Spleen (tissue), 11 donors: ENCODE results near the gene DPYSL3. TPM values are rescaled to one million over a fixed set of nuclear protein-coding genes. Genes with fewer than 3 reads are reported as not detected.

Experiments used
- DNase-seq: peaks from one replicate; pipeline ENCODE4 v3.0.0-alpha.2; 2020
- H3K27ac ChIP-seq, 8 donors: fragments of 200-600 bp; sonication (generic) in 7 of 8; 1 replicate in 4 of 8; 2 replicates in 4 of 8; pipeline versions ENCODE4 v1.5.0 to v1.8.0; 2016 to 2021; ENCODE audit warnings: inconsistent platforms in 4 of 8, mild to moderate bottlenecking in 4 of 8, moderate library complexity in 1 of 8
- H3K27me3 ChIP-seq, 7 donors: fragments of 200-600 bp; sonication (generic) in 6 of 7; replicated peaks in 1 of 7; 1 replicate in 4 of 7; 2 replicates in 3 of 7; pipeline versions ENCODE4 v1.5.0 to v1.8.0; 2016 to 2021; ENCODE audit warnings: inconsistent platforms in 3 of 7, mild to moderate bottlenecking in 1 of 7
- H3K36me3 ChIP-seq, 6 donors: fragments of 200-600 bp; sonication (generic) in 5 of 6; 1 replicate in 4 of 6; 2 replicates in 2 of 6; pipeline versions ENCODE4 v1.5.0 to v1.8.0; 2016 to 2021; ENCODE audit warnings: inconsistent platforms in 2 of 6
- H3K4me1 ChIP-seq, 6 donors: fragments of 200-600 bp; sonication (generic) in 5 of 6; 1 replicate in 3 of 6; 2 replicates in 3 of 6; pipeline versions ENCODE4 v1.5.0 to v1.8.0; 2016 to 2021; ENCODE audit warnings: inconsistent platforms in 3 of 6
- H3K4me3 ChIP-seq, 8 donors: fragments of 200-600 bp; sonication (generic) in 7 of 8; 1 replicate in 4 of 8; 2 replicates in 4 of 8; pipeline versions ENCODE4 v1.5.0 to v1.8.0; 2016 to 2021; ENCODE audit warnings: inconsistent platforms in 4 of 8, mild to moderate bottlenecking in 4 of 8, moderate library complexity in 2 of 8
- H3K9me3 ChIP-seq, 8 donors: fragments of 200-600 bp; sonication (generic) in 7 of 8; 1 replicate in 4 of 8; 2 replicates in 4 of 8; pipeline versions ENCODE4 v1.5.0 to v1.8.0; 2016 to 2021; ENCODE audit warnings: inconsistent platforms in 4 of 8
- CTCF ChIP-seq, 11 experiments: fragments of 200-600 bp in 7 of 11; fragments of 450-650 bp in 4 of 11; sonication (generic) in 4 of 11; IDR thresholded peaks in 8 of 11; conservative IDR thresholded peaks in 3 of 11; 1 replicate in 7 of 11; 2 replicates in 4 of 11; pipeline versions ENCODE4 v1.4.0 to v1.8.0; 2016 to 2021; ENCODE audit warnings: antibody characterized with exemption in 11 of 11, inconsistent platforms in 4 of 11, mild to moderate bottlenecking in 1 of 11
- POLR2A ChIP-seq, 3 donors: fragments of 450-650 bp; IDR thresholded peaks; one replicate each; pipeline ENCODE4 v1.5.1; 2017; ENCODE audit warnings: antibody characterized with exemption in 3 of 3, mild to moderate bottlenecking in 1 of 3
- POLR2AphosphoS5 ChIP-seq, 3 donors: sonication (generic); formaldehyde crosslinking; IDR thresholded peaks; one replicate each; pipeline ENCODE4 v1.5.1; 2017; ENCODE audit warnings: antibody characterized with exemption in 3 of 3
- WGBS, 5 donors: extraction: QIAGEN DNeasy Blood & Tissue Kit in 3 of 5; methylation state at CpG; one replicate each; pipeline versions ENCODE4 v1.1.5 to v1.1.7; 2013 to 2018; 5-methylcytosine and 5-hydroxymethylcytosine counted together
- intact Hi-C: fragments of 100-400 bp; cut with DNase I; formaldehyde crosslinking; loops from one replicate; pipeline ENCODE4 v1.15.0; 2023; ENCODE audit warnings: low total_unique reads
- polyA plus RNA-seq, 3 donors: library from polyadenylated mRNA; stranded (reverse); fragments of 200-250 nt; gene quantifications; one replicate each; pipeline ENCODE4 v1.2.1, GENCODE V29; 2013
- total RNA-seq, 7 donors: library from RNA; depleted of rRNA in 3 of 7; stranded (reverse); fragments of >200 nt in 3 of 7; fragmentation: NEBNext Ultra II Directional in 4 of 7; extraction: Animal tissue kit (Norgen Biotek cat#: 25700) in 4 of 7; gene quantifications; one replicate each; pipeline versions ENCODE4 v1.1.0 to v1.2.1, GENCODE V29; 2016 to 2021
- donor health status: healthy with polysubstance abuse.
- donor health status: DM: no; HTN: no; CAD: no; lungs with moderate emphysema.
- donor health status: DM: no; HTN: no; CAD: no.
- donor health status: Bipolar disorder and iron deficiency.
- donor health status: healthy.
- donor health status: DM: no; HTN: no; CAD: no.
- donor health status: DM: yes; HTN: yes; CAD: no.

The DPYSL3 gene
- total and polyA plus RNA-seq, 10 donors: 10.0 to 58.2 (median 40.4) TPM

DNA sequence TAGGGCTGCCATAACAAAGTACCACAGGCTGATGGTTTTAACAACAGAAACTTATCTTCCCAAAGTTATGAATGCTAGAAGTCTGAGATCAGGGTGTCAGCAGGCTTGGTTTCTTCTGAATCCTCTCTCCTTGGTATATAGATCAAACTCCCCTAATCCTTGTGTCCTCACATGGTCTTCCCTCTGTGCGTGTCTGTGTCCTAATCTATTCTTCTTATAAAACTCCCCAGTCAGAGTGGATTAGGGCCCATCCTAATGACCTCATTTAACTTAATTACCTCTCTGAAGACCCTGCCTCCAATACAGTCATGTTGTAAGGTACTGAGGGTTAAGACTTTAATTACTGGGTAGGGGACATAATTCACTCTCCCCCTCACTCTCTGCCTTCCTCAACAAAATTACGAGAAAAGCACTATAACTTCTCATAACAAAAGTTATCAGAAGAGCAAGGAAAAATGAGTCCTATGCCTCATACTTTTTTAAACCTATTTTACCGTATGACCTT is 68.6 kb downstream of the DPYSL3 start:
- Histone ChIP-seq H3K9me3 (no peaks in the 10 kb centered on the region), H3K36me3 (no peaks in the 10 kb centered on the region), H3K27ac (no peak overlapping the region), H3K27me3 (no peaks in the 10 kb centered on the region), H3K4me3 (no peak overlapping the region), H3K4me1 (peaks cover 0 to 16% (median 5%) of the 10 kb centered on the region in 6 donors)
- no peak for DNase-seq
- TF ChIP-seq CTCF (IDR thresholded peaks at IDR 0.05 in 8 of 11, conservative IDR thresholded peaks at IDR 0.05 in 3 of 11) (no peak), POLR2AphosphoS5 (IDR thresholded peaks at IDR 0.05) (no peak), POLR2A (IDR thresholded peaks at IDR 0.05) (no peak)
- 91 to 98% (median 92%) methylated on average over 3 of the region's 3 CpGs for WGBS, 5 donors
- intact Hi-C loops: no loop called here

GRCh38 chr5:147439254-147439653 is 70.6 kb downstream of the DPYSL3 start:
- H3K27me3 ChIP-seq: no peaks in the 10 kb centered on the region
- H3K4me1 ChIP-seq: peaks cover 0 to 16% (median 7%) of the 10 kb centered on the region in 6 donors
- H3K27ac ChIP-seq: no peak overlapping the region
- TF ChIP-seq CTCF (IDR thresholded peaks at IDR 0.05 in 8 of 11, conservative IDR thresholded peaks at IDR 0.05 in 3 of 11) (no peak), POLR2A (IDR thresholded peaks at IDR 0.05) (no peak), POLR2AphosphoS5 (IDR thresholded peaks at IDR 0.05) (no peak)
- WGBS, 5 donors: 80 to 89% (median 85%) methylated on average over 2 of the region's 2 CpGs
- H3K36me3 ChIP-seq: no peaks in the 10 kb centered on the region
- H3K4me3 ChIP-seq: no peak overlapping the region
- no peaks in the 10 kb centered on the region for H3K9me3 ChIP-seq
- intact Hi-C loops: no loop called here
- no peak for DNase-seq

- no peak for TF ChIP-seq POLR2AphosphoS5 (IDR thresholded peaks at IDR 0.05)
- no peak for TF ChIP-seq CTCF (IDR thresholded peaks at IDR 0.05 in 8 of 11, conservative IDR thresholded peaks at IDR 0.05 in 3 of 11)
- TF ChIP-seq POLR2A (IDR thresholded peaks at IDR 0.05): no peak
- H3K4me1 ChIP-seq: peaks cover 0 to 16% (median 7%) of the 10 kb centered on the region in 6 donors
- intact Hi-C loops: no loop called here
- H3K27ac ChIP-seq: no peak overlapping the region
- no peaks in the 10 kb centered on the region for H3K27me3 ChIP-seq
- no peak overlapping the region for H3K4me3 ChIP-seq
- no peaks in the 10 kb centered on the region for H3K36me3 ChIP-seq
- no peak for DNase-seq
- WGBS, 5 donors: 56 to 65% (median 60%) methylated on average over 6 of the region's 6 CpGs
- H3K9me3 ChIP-seq: no peaks in the 10 kb centered on the region
Observed at GRCh38 chr5:147437161-147437596, 72.7 kb downstream of the DPYSL3 start.

DNA sequence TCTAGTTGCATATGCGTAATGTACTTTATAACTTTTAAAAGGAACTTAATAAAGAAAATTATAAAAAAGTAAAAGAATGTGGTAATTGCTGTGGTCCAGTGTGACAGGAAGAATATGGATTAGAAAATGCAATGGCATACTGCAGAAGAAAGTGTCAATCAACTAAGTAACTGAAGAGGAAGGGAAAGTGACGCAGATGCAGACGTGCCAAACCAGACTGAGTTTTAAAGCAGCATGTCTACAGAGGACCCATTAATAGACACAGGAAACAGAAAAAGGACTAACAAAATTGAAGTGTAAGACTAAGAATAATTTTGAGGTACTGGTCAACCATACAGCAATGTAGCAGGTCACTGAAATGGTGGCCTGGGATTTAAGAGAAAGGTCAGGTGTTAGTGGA is 73.3 kb downstream of the DPYSL3 start:
- H3K27ac ChIP-seq: no peak overlapping the region
- H3K27me3 ChIP-seq: no peaks in the 10 kb centered on the region
- 44 to 71% (median 66%) methylated on average over 3 of the region's 3 CpGs for WGBS, 5 donors
- H3K36me3 ChIP-seq: no peaks in the 10 kb centered on the region
- H3K9me3 ChIP-seq: no peaks in the 10 kb centered on the region
- H3K4me3 ChIP-seq: no peak overlapping the region
- intact Hi-C loops: no loop called here
- TF ChIP-seq CTCF (IDR thresholded peaks at IDR 0.05 in 8 of 11, conservative IDR thresholded peaks at IDR 0.05 in 3 of 11) (no peak), POLR2A (IDR thresholded peaks at IDR 0.05) (no peak), POLR2AphosphoS5 (IDR thresholded peaks at IDR 0.05) (no peak)
- H3K4me1 ChIP-seq: peaks cover 0 to 20% (median 10%) of the 10 kb centered on the region in 6 donors
- no peak for DNase-seq
